ENCODE data around the gene MDH1.
"Not testable (repeated sequence)": the region's sequence is repeated elsewhere in the genome, so short reads cannot be mapped to it uniquely, and the experiment has no call there.

MDH1 gene

GRCh38 chr2:63589148-63589958 lies 590 bp downstream of the MDH1 start:
- no peak for DNase-seq (ENCODE audit: low read depth in 2 of 2)

DNA sequence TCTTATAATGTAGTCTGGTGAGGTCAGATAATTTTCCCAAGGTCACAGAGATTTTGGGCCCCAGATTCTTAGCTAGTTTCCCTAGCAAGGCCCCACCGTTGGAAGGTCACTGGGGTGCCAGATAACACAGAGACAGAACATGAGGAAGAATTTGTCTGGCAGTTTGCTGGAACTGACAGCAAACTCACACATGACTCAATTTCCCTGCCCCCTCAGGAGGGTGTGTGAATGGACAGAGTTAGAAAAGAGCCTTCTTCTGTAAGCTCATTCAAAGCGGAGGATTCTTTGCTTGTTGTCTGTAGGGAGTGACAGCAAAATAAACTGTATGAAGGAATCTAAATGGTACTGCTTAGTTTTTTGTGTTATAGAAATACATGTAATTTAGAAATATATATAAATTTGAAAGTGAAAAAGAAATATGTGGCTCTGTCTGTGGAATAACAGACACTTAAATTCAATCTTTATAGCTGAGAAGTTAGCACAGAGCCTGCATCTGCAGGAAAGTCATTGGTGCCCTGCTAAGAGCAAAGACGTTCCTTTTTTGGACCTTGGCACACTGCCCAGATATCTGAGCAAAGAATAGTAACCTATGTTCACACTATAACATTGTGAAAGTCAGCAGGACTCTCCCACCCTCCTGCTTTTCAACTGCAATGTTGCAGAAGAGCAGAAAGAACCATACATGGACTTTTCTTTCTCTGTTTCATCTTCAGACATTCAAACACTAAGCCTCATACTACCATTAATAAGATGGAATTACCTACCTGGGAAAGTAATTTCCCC lies 2.1 kb downstream of the MDH1 start:
- DNase-seq (ENCODE audit: low read depth in 2 of 2), result no peak

DNA sequence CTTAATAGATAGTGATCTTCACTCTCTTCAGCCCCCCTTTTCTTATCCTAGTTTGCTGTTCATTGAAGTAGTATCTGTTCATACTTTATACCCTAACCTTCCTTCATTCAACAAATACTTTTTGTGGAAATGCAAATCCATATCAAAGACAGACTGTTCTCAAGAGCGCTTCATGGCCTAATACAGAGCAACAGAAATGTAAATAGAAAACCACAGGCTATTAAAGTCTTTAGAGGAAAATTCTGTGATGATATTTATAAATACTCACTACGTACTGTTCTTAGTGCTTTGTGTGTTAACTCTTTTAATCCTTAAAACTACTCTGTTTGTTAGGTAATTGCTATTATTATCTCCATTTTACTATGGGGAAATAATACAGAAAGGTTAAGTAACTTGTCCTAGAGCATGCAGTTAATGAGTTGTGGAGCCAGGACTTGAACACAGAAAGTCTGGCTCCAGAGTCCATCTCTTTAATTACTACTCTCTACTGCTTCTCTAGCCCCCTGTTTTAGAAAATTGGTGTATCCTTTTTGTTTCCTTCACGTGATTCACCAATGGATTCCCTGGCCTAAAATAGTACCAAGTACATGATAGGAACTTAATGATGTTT lies 2.9 kb downstream of the MDH1 start:
- no peak for DNase-seq (ENCODE audit: low read depth in 2 of 2)

DNA sequence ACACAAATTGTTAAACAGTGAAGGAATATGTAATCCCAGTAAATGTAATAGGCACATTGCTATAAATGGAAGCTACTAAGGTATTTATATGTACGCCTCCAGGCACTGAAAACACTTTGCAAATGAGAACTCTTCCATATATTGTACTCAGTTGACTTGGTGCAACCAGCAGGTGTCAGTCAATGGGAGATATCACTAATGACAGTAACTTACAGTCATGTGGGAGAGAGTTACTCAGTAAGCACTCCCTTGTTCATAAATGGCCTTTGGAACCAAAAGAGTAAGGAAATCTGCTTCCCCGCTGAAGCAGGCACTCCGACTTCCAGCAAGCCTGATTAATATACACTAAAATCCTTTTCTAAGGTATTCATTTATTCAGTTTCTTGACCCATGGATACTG lies 5.9 kb downstream of the MDH1 start:
- no peak for DNase-seq (ENCODE audit: low read depth in 2 of 2)

GRCh38 chr2:63596401-63596883 lies 7.7 kb downstream of the MDH1 start:
- DNase-seq (ENCODE audit: low read depth in 2 of 2), result no peak

DNA sequence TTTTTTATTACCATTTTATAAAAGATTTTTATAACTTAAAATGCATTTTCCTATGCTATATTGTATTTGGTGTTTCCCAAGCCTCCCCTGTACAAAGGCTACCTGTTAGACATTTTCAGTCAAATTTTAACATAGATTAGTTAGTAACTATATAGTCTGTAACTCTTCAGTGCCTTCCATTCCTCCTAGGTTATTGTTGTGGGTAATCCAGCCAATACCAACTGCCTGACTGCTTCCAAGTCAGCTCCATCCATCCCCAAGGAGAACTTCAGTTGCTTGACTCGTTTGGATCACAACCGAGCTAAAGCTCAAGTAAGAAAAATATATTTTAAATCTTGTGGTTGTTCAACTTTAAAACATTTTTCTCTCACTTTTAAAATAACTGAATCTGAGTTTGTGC lies 10.2 kb downstream of the MDH1 start:
- no peak for DNase-seq (ENCODE audit: low read depth in 2 of 2)

DNA sequence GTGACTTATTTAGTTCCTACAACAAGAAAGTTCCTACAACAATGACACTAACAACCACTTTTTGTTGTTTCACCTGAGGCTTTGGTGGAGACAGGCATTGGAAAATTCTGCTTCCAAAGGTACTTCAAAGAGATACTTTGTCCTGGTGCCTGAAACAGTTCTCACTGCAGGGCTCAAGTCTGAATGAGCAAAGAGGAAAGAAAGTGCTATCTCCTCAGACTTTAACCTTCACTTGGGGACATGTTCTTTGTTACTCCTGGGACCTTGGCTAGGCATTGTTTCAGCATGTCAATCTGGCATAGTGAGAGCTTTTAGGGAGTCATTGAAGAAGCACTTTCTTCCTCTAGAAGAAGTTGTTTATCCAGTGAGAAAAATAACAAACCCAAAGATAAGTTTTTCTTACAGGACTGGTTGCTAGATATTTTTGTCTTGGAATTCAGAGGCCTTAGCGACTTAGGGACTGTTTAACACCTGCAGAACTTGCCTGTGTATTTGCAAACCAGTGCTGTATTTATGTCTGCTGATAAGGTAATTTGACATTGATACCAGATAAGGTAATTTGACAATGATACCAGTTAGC lies 12.2 kb downstream of the MDH1 start:
- no peak for DNase-seq (ENCODE audit: low read depth in 2 of 2)

DNA sequence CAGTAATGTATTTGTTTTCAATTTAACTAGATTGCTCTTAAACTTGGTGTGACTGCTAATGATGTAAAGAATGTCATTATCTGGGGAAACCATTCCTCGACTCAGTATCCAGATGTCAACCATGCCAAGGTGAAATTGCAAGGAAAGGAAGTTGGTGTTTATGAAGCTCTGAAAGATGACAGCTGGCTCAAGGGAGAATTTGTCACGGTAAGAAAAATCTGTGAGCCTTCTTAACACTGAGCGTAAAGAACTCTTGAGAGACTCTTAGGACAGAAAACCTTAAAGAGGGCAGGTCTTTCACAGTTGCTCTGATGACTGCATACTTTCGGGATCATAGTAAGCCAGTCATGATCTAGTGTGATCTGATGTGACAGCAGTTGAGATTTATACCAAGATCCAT lies 15.9 kb downstream of the MDH1 start:
- DNase-seq (ENCODE audit: low read depth in 2 of 2), result no peak

- not testable (repeated sequence) for DNase-seq (ENCODE audit: low read depth in 2 of 2)
Measured at GRCh38 chr2:63608865-63609264, 20.1 kb downstream of the MDH1 start.

DNA sequence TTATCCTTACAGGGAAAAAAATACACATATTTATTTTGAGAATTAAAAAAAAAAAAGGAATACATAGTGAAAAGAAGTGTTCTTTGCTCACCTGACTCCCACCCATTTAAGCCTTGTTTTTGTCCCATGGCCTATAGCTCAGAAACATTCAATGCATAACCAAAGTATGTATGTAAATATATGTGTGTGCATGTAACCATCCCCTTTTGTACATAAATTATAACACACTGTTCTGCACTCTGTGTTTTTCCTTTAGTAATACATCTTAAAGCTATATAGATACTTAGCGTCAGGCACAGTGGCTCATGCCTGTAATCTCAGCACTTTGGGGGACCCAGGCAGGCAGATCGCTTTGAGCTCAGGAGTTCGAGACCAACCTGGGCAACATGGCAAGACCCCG lies 21.8 kb downstream of the MDH1 start:
- DNase-seq (ENCODE audit: low read depth in 2 of 2), result no peak

- DNase-seq (ENCODE audit: low read depth in 2 of 2), result no peak
Measured at GRCh38 chr2:63613391-63613901, 24.7 kb downstream of the MDH1 start.

DNA sequence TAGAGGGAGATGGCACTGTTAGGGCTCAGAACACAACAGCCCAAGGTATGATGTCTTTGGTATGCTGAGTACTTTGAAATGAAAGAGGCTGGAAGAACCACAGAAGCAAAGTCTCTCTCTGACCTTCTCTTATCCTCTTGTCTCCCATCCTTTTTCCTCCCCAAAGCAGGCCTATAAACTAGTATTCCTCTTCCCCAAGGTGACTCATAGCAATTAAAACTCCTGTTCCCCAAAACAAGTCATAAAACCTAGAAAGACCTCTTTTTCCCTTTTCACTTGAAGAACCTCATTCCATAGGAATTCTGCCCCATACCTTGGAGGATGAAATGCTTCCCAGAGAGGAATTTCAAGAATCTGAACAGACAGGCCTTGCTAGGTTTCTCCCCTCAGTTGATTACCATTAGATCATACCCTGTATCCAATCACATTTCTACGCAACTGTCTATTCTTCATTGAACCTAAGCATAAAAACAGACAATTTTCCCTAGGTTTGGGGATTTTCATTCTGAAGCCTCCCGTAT lies 25.7 kb downstream of the MDH1 start:
- peak; percentile 86 for DNase-seq (ENCODE audit: low read depth in 2 of 2)

- peak in 1 of 2 experiments; percentile 25 for DNase-seq (ENCODE audit: low read depth in 2 of 2)
Measured at GRCh38 chr2:63614983-63615945, 26.5 kb downstream of the MDH1 start.

- no peak for DNase-seq (ENCODE audit: low read depth in 2 of 2)
Measured at GRCh38 chr2:63617366-63617765, 28.6 kb downstream of the MDH1 start.

DNA sequence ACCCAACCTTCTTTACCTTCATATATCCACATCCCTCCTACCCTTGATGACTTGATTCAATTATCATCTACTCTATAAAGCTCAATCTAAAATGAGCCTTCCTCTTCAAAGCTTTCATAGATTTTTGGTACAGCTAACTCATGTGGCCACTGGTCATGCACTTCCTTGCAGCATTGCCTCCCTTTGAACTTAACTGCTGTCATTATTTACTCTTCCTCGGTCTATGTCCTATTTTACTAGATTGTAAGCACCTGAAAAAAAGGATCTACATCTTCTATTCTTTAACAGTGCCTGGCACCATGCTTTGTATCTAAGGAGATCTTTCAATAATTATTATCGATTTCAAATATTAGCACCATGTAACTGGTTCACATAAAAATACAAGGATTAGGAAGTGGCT lies 30.6 kb downstream of the MDH1 start:
- DNase-seq (ENCODE audit: low read depth in 2 of 2), result no peak

DNA sequence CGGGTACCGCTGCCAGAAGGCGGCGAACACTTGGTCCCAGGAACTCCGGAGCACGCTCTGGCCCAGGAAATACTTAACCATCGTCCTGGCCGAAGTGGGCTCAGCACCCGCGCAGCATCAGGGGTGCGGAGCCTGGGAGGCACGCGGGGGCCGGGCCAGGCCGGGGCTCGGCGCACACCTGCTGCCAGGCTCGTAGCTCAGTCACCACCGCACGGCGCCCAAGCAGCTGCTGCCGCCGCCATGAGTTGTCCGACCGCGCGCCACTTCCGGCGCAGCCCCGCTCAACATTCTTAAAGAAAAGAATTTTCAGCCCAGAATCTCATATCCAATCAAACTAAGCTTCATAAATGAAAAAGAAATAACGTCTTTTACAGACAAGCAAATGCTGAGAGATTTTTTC lies 34.0 kb downstream of the MDH1 start:
- DNase-seq (ENCODE audit: low read depth in 2 of 2), result no peak

DNA sequence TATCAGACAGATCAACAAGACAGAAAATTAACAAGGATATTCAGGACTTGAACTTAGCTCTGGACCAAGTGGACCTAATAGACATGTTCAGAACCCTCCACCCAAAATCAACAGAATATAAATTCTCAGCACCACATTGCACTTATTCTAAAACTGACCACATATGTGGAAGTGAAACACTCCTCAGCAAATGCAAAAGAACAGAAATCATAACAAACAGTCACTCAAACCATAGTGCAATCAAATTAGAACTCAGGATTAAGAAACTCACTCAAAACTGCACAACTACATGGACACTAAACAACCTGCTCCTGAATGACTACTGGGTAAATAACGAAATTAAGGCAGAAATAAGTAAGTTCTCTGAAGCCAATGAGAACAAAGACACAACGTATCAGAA lies 35.0 kb downstream of the MDH1 start:
- not testable (repeated sequence) for DNase-seq (ENCODE audit: low read depth in 2 of 2)

DNA sequence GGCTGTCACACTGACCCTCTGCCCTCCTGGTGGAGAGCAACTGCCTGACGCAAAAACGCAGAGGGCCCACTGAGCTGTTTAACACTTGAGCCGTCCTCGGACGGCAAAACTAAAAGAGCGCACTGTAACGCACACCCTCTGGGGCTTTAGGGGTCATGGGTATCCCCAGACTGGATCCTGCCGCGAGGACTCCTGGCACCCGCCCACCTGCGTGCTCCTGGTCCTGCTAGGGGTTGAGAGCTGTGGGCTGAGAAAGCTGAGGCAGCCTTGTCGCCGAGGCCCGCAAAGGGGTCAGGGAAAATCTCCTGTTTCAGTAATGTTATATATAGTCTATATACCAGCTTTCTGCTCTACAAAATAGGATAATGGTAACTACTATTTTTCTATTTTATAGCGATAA lies 39.1 kb downstream of the MDH1 start:
- DNase-seq (ENCODE audit: low read depth in 2 of 2), result no peak

GRCh38 chr2:63628403-63628942 lies 39.7 kb downstream of the MDH1 start:
- no peak for DNase-seq (ENCODE audit: low read depth in 2 of 2)

GRCh38 chr2:63631501-63631900 lies 42.7 kb downstream of the MDH1 start:
- no peak for DNase-seq (ENCODE audit: low read depth in 2 of 2)

Data from fibroblast of skin of left quadriceps (primary cell).